Fibroblast of skin of back (primary cell): Measurements from ENCODE around the gene FAM180A.
A peak's percentile ranks its signal among the peaks of the same experiment; 100 is the strongest.
"Not testable (repeated sequence)": the region's sequence is repeated elsewhere in the genome, so short reads cannot be mapped to it uniquely, and the experiment has no call there.

Experiments
- DNase-seq: peaks from one replicate; pipeline ENCODE4 v3.0.0-alpha.2; 2013

The FAM180A gene

DNA sequence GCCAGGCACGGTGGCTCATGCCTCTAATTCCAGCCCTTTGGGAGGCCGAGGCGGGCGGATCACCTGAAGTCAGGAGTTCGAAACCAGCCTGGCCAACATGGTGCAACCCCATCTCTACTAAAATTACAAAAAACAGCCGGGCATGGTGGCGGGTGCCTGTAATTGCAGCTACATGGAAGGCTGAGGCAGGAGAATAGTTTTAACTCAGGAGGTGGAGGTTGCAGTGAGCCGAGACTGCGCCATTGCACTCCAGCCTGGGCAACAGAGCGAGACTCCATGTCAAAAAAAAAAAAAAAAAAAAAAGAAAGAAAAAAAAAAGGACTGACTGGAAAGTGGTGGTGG is 11.3 kb downstream of the FAM180A start:
- DNase-seq = not testable (repeated sequence)

DNA sequence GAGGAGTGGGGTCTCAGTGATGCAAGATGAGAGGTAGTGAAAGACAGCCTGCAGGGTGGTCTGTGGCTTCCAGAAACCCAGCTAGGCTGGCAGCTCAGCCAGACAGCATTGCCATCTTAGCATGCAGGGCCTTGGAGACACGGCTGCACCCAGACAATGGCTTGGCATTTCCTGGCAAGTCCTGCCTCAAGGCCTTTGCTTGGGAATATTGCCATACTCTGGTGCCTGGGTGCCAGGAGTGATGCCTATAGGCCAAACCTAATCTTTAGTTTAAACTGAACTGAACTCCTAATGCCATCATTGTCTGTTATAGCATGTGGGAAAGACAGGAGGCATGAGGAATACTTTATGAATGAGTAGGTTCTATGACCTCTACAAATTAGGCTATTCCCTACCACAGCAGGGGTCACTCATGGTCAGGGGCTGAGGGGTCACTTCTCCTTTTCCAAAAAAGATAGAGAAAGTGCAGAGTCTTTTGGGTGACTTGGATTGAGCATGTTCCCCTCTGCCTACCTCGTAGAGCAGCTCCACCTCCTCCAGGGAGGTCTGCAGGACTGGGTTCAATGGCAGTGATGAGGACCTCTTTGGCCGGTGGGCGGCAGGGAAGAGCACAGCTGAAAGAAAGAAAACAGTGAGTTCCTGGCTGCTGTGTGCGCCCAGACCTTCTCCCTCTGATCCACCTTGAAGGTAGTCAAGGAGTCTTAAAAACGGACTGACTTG is 11.9 kb downstream of the FAM180A start:
- no peak for DNase-seq

DNA sequence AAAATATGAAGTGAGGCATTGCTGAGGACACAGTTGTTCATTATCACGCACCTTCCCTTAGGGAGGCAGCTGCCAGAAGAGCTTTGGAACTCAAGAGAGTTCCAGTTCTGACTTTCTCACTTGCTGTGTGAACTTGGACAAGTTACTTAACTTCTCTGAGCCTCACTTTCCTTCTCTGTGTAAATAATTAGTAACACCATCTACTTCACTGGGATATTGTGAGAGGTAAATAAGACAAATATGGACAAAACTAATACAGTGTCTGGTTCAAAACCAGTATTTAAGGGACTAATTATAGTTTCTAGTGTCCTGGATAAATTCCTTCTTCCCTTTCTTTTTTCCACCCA is 14.3 kb downstream of the FAM180A start:
- DNase-seq = no peak

DNA sequence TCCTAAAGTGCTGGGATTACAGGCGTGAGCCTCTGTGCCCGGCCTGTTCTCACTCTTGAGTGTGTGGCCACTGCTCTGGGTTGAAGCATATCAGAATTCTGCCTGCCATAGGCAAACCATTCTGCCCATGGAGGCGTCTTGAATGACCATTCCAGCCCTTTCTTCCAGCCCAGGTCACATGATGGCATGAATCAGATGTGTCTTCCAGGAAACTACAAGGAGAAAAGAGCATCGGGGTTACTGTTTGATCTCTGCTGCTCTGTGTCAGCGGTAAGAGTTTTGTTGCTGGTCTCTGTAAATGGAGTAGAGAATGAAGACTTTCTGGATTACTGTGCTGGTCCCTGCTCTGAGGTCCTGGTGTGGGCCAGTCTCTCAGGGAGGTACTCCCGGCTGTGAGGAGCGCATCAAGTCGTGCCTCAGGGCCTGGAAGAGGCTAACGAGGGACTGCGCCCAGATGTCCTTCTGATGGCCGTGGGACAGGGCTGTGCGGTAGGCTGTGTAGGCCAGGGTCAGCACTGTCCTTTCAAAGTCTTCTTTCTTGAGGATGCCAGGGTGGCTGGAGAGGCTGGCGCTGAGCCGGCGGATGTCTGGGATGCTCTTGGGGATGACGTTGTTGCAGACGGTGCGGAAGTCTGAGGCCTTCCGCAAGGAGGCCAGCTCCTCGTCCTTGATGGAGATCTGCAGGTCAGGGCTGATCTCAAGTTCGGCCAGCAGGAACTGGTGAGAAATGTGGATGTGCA is 14.8 kb downstream of the FAM180A start:
- no peak for DNase-seq

DNA sequence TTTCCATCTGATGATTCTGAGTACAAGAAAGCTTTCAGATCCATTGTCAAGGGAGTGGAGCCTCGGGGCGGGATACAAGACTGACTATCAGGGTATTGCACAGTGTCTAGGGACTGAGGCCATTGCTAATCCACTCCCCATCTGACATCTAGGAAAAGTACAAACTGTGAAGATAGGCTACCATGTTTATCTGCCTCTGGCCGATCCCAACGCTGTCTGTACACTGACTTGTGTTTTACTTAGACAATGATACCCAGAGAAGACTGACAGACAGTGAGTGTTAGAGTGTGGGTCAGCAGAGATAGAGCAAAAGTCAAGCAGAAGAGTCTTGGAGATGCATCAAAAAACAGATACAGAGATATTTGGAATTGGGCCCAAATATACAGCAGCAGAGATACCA is 17.5 kb downstream of the FAM180A start:
- DNase-seq = no peak

DNA sequence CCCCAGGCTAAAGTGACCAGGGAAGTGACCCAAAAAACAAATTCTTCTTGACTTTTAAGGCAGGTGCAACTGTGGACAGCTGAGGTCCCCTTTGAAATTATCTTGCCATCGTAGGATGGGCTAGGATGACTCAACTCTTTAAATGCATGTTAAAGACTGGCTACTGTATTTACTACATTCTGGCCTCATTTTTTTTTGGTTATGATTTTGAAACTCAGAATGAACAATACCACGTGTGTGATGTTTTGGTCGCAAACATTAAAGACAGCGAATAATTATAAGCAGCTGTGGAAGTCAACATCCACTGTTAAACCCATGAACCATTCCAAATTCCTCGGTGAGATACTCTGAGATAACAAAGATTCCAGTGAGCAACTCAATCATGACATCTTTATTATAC is 19.4 kb downstream of the FAM180A start:
- DNase-seq = no peak

DNA sequence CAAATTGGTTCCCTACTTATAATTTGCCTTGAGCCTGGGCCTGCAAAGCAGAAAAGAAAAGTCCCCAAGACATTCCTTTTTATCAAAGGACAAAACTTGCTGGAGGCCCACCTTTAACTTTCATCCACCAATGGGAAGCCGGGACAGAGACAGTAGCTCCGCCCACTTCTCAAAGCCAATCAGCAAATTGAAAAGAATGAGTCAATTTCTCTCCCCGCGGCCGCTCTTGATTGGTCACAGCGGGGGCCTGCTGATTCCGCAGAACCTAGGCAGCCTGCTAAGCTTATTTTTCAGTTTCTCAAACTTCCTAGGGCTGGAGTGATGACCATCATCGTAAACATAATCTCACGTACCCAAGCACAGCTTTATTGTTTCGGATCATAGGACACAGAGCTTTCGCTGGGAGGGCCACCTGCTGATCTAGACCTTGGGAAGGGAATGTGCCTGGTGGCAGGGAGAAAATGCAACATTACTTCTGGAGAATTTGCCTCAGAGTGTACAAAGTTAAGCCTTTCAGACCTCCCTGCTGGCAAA is 20.4 kb downstream of the FAM180A start, which contains the start of gene SLC13A4:
Gene SLC13A4 (minus strand): TSS at position 51 of the 534 bp plus-strand sequence. CDS start 690 bp downstream, outside the sequence.
- DNase-seq = peak; percentile 53

DNA sequence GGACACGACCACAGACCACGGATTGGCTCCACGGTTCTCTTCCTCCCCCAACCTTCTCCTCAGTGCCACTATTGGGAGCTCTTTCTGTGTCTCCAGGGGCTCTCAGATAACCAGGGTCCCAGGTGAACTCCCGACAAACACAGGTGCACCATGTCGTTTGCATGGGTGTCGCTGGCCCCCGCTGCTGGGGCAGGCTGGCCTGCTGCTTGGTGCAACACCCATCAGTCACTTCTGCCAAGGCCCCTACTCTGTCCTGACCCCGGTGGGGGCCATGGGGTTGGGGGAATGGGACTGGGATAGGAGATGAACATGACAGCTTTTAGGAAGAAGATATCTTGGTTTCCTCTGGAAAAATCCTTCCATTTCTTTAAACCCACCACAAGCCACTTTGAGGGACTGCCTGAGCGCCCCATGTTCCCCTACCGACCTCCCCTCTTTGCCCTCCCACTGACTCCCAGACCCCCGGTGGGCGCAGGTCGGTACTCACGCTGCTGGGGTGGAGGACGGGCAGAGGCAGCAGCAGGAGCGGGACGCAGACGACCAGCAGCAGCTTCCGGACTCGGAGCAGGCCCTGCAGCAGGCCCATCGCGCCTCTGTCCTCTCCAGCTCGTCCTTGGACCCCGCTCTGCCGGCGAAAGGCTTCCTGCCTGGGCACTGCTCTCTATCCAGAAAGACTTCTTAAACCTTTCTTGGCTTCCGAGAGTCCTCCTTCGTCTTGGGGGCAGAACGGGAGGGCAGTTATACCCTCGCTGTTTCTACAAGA is 21.5 kb downstream of the FAM180A start:
- DNase-seq = no peak

DNA sequence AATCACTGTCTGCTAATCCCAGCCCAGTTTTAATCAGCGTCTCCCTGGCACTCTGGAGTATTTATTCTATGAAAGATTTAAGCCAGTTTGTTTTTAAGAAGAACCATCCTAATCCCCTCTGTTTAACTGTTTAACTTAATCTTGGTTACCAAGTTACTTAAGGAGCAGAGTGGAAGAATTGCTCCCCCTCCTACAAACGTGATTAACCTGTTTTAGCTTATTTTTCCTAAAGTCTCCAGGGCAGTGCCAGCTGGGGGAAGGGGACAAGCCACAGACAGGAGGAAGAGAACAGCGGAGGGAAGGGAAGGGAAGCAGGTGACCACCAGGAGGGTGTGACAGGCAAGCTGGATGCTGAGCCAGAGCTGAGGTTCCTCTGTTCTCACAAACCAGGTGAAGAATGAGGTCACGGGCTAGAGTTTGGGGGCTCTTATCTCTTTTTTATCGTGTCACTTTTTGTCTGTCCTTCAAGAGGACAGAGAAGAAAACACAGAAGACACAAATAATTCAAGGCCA is 22.3 kb downstream of the FAM180A start:
- no peak for DNase-seq

DNA sequence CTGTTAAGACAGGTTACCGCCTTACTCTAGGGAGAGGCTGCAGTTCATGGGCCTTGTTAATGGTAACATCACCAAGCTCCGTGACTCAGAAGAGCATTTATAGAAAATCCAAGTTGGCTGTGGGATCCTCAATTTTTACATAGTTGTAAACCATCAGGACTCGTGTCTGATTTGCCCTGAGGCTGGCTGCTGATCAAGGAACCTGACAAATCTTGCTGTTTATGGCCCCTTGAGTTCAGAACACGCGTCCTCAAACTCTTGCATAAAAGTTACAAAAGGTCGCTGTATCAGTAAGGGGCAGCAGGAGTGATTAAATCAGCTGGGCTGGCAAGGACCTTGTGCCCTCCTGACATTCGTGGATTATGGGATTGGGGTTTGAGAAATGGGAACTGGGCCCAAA is 25.2 kb downstream of the FAM180A start:
- no peak for DNase-seq

DNA sequence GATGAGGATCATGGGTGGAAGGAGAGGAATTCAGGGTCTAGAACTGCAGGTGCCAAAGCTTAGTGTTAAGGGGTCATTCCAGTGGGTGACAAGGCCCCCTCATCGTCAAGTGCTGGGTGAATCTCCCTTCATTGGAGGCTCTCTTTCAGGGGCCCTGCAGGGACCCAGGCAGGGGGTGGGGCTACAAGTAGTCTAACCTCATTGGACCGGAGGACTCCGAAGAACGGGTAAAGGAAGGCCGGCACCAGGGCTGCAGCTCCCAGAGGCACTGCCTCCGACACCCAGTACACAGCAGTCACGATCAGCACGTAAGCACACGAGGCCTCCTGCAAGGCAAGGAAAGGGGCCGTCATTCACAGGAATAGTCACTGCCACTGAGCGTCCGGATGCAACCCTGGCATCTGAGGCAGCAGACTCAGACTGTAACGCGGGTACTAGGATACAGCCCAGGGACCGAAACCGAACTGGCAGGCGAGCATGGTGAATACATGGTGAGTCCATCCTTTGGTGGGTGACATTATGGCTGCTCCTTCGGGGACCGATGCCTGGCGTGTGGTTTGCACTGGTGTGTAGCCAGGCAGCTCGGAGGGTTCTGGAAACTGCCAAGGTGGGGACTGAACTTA is 27.3 kb downstream of the FAM180A start:
- no peak for DNase-seq

DNA sequence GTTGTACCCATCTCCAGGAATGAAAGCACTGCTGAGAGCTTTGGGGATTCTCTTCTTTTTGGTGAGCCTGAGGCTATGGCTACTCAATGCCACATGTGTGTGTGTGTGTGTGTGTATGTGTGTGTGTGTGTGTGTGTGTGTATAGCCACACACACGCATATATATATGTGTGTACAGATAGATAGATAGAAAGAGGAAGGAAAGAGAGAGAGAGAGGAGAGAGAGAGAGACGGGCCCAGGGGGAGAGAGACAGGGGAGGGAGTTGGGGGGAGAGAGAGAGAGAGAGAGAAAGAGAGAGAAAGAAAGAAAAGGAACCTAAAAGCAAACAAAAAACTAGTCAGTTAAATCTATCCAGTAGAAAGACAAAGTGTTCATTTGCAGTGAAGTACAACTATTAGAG is 28.9 kb downstream of the FAM180A start:
- no peak for DNase-seq

DNA sequence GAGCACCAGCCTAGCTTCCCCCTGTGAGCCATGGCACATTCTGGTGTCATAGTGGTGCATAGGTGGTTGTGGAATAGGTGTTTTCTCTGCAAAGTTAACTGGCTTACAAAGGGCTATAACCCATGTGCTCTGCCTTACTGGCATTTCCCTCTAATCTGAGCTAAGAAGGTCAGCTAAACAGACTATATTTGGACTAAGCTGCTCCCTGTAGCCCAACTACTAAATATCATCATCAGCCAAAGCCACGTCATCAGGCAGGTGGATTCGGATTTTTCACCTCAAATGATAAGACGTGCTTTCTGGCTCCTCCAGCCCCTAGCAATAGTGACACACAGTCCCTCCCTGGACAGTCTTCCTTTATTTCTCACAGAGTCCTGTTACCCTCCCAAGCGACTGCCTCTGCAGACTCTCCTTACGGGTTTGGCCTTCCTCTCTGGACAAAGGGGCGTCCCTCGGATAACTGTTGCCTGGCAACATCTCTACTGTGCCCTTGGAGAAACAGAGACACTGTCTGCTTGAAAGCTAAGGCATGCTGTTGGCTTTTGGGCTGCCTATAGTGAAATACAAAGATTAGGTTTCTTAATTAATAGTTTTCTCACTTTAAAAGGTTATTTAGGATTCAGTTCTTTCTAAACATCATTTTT is 29.7 kb downstream of the FAM180A start:
- DNase-seq = no peak

DNA sequence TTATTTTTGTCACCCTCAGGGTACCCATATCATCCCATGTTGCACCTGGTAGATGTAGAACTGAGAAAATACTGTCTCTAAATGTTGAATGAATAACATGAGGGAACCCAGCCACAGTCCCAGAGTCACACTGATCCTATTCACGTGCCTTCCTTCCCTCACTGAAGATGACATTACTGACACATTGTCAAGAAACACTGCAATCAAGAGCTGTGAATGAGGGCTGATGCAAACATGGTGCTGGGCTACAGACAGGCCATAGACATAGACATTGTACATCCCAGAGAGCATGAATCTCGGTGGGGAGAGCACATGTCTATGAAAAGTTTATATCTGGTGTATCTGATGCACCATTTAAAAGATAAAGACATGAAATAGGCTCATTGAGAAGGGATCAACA is 30.4 kb downstream of the FAM180A start:
- DNase-seq = no peak

DNA sequence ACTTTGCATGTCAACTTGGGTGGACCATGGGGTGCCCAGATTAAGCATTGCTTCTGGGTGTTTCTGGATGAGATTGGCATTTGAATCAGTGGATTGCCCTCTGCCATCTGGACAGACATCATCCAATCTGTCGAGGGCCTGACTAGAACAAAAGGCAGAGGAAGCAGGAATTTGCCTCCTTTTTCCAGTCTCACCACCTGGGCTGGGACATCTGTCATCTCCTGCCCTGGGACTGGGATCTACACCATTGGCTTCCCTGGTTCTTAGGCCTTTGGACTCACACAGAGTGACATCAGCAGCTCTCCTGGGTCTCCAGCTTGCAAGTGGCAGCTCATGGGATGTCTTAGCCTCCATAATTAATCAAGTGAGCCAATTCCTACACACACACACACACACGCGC is 30.9 kb downstream of the FAM180A start:
- DNase-seq = no peak

DNA sequence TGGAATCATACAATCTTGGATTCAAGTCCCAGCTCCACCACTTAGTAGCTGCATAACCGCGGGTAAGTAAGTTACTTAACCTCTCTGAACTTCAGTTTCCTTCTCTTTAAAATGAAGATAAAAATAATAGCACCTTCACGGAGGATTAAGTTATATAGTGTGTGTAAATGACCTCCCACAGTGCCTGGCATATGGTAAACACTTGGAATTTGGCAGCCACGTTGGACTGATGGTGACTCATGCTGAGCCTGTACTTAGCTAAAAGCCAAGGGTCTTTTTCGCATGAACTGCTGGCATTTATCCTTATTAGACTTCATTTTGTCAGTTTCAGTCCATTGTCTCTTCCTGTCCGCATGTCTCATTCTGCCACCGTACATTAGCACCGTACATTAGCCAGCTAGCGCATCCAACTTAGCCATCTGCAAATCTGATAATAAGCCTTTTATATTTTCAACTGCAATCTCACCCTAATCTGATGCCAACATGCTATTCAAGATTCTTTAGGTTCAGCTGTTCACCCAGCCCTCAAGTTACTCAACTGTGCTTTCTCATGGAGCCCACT is 31.9 kb downstream of the FAM180A start:
- DNase-seq = peak; percentile 86

DNA sequence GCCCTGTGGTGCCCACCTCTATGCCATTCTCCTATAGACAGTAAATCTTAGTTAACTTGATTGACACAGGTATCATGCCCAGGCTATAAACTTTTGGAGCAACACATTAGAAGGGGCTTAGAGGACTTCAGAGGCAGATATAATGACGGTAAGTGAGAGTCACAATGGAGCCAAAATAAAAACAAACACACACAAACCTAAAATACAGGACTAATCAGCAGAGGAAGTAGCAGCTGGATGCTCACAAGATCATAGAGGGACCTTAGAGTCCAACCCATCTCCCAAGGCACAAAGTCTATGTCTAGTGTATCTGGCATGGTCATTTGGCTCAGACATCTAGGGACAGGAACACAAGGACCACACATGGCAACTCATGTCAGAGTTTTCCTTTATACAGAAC is 32.9 kb downstream of the FAM180A start:
- DNase-seq = no peak

DNA sequence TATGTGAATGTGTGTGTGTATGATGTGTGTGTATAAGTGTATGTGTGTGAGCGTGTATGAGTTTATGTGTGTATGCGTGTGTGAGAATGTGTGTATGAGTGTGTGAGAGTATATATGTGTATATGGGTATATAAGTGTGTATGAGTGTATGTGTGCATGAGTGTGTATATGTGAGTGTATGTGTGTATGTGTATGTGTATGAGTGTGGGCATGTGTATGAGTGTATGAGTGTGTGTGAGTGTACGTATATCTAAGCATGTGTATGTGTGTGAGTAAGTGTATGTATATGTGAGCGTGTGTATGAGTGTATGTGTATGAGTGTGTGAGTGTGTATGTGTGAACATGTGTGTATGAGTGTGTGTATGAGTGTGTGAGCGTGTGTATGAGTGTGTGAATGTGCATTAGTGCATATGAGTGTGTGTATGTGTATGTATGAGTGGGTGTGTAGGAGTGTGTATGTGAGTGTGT is 33.5 kb downstream of the FAM180A start:
- DNase-seq = no peak

DNA sequence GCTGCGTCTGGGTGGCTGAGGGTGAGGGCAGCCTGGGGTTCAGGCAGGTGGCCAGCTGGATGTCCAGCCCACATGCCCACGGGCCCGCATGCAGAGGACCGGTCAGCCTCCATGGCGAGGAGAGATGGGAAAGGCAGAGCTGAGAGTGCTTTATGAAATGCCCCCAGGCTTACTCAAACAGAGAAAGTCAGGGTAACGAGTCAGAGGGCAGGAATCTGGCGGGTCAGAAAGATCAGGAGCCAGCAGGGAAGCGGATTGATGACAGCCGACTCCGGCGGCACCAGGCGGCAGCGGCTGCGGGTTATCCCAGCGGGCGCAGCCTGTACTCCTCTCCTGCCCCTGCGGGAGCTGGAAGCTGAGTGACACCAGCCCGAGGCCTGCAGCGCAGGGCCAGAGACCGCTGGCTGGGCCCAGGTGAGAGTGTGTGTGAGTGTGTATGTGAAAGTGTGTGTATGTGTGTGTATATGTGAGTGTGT is 34.0 kb downstream of the FAM180A start:
- DNase-seq = peak; percentile 91

DNA sequence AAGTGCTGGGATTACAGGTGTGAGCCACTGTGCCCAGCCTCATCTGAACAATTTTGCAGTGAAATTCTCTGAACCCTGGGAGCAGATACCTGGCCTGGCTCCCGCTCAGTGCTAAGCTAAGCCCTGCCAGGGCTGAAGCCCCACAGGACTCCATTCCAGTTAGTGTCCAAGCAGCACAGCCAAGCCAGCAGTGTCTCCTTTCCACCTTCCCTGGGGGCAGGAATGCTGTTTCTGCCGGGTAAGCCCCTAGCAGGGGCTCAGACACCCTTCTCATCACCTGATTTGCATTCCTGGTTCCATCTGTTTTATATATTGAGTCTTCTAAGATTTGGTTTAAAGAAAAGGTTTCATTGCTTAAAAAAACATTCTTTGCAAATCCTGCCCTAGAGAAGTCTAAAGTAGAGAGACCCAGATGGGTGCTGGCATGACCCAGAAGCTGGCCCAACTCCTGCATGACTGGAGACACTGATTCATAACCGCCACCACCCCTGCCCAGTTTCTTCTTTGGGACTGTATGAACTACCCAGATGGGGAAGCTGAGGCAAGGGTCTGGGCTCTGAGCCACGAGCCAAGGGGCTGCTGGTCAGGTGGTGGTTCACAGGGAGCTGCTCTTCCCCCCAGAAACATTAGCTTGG is 34.7 kb downstream of the FAM180A start:
- DNase-seq = peak; percentile 45

DNA sequence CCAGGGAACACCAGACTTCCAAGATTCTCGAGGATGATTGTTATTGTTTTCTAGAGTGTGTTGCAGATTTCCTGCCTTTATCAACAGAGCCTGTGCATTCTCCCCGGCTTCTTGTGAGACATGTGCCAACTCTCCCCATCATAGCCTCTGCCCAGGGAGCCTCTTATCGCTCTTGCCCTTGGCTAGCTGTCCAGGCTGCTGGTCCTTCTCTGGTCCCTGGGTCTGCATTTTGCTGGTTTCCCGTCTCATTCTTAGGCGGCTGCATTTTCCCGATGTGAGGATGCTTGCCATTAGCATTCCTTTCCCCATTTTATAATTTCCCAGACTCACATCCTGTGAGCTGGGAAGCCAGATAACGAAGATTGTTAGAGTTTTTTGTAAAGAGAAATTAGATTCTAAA is 35.8 kb downstream of the FAM180A start:
- no peak for DNase-seq
